Natural killer cell (primary cell): Measurements from ENCODE around the gene TBC1D9B. TPM values are rescaled to one million over a fixed set of nuclear protein-coding genes. Genes with fewer than 3 reads are reported as not detected.

Source experiments
- ATAC-seq, 3 donors: fragments of 150-1000 bp in 2 of 3; fragments of 200-7000 bp in 1 of 3; cut with Tn5 transposase; 1 replicate in 1 of 3; 2 replicates in 2 of 3; pipeline ENCODE4 v1.10.0; 2021; ENCODE audit warnings: mild to moderate bottlenecking in 2 of 3, moderate library complexity in 2 of 3
- DNase-seq, 2 donors: peaks; one replicate each; pipeline versions ENCODE4 v3.0.0 to v3.0.0-alpha.2; 2013 to 2021; ENCODE audit warnings: mixed read lengths in 1 of 2
- H3K27ac ChIP-seq: one replicate; pipeline ENCODE4 v1.5.1; 2013; ENCODE audit warnings: mild to moderate bottlenecking, low read length
- H3K27me3 ChIP-seq: one replicate; pipeline ENCODE4 v1.6.1; 2013; ENCODE audit warnings: low read length; ENCODE audit not compliant: control insufficient read depth, insufficient read depth
- H3K36me3 ChIP-seq: one replicate; pipeline ENCODE4 v1.6.1; 2013; ENCODE audit warnings: low read length; ENCODE audit not compliant: control insufficient read depth, insufficient read depth
- H3K4me1 ChIP-seq: one replicate; pipeline ENCODE4 v1.6.1; 2013; ENCODE audit warnings: low read length; ENCODE audit not compliant: control insufficient read depth, insufficient read depth
- H3K4me3 ChIP-seq: one replicate; pipeline ENCODE4 v1.5.1; 2013; ENCODE audit warnings: low read length
- H3K9me3 ChIP-seq: one replicate; pipeline ENCODE4 v1.6.1; 2013; ENCODE audit warnings: low read length; ENCODE audit not compliant: control insufficient read depth, insufficient read depth
- H3K27ac Mint-ChIP-seq, 2 donors: one replicate each; pipeline ENCODE4 v1.8.0; 2022; ENCODE audit warnings: mild to moderate bottlenecking in 2 of 2, mixed read lengths in 2 of 2, moderate library complexity in 1 of 2
- H3K27me3 Mint-ChIP-seq, 2 donors: one replicate each; pipeline ENCODE4 v1.8.0; 2022; ENCODE audit warnings: low read depth in 2 of 2, mixed read lengths in 2 of 2
- H3K36me3 Mint-ChIP-seq: one replicate; pipeline ENCODE4 v1.8.0; 2022; ENCODE audit warnings: mixed read lengths
- H3K4me1 Mint-ChIP-seq, 2 donors: one replicate each; pipeline ENCODE4 v1.8.0; 2022; ENCODE audit warnings: mixed read lengths in 2 of 2
- H3K4me3 Mint-ChIP-seq: one replicate; pipeline ENCODE4 v1.8.0; 2022; ENCODE audit warnings: mild to moderate bottlenecking, moderate library complexity, mixed read lengths
- H3K9me3 Mint-ChIP-seq, 2 donors: one replicate each; pipeline ENCODE4 v1.8.0; 2022; ENCODE audit warnings: mixed read lengths in 2 of 2
- WGBS: methylation state at CpG from one replicate; pipeline ENCODE4 v1.1.7; 2013; ENCODE audit warnings: missing lambda C conversion rate; ENCODE audit not compliant: insufficient coverage; 5-methylcytosine and 5-hydroxymethylcytosine counted together
- intact Hi-C: fragments of 100-400 bp; cut with micrococcal nuclease; formaldehyde crosslinking; loops from one replicate; pipeline ENCODE4 v1.14.2; 2022
- total RNA-seq, 4 donors: library from RNA; stranded (reverse); fragments of 120-200 nt in 1 of 4; gene quantifications; one replicate each; pipeline versions ENCODE4 v1.2.3 to v1.2.4, GENCODE V29; 2013 to 2022
- TF ChIP-seq, protein P1 (sequence below): fragments of 200-600 bp; IDR thresholded peaks from one replicate; pipeline ENCODE4 v1.8.0; 2022; ENCODE audit warnings: antibody characterized with exemption

The TBC1D9B gene
- total RNA-seq, 3 donors from 2014 or later (not counting 1 experiment from before 2014, with no cell fraction given): 102 to 115 (median 113) TPM

DNA sequence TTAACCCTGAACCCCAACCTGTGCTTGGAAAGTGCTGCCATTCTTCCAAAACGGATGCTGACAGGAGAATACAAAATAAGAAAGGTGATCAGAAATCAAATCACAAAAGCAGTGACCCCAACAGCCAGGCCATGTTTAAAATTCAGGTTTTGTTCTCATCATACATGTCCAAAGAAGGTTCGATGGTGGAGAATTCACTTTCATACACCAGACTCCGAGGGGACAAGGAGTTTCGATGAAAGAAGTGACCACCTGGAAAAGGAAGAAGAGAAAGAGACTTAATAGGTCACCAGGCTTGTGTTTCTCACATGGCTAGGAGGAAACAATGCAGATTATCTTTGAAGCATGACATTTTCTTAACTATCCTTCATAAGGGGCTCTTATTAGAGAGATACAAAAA, 12.5 kb upstream of the TBC1D9B start:
- Mint-ChIP-seq H3K27ac (no peak overlapping the region), H3K4me3 (no peak overlapping the region), H3K4me1 (peaks cover 0 to 5% of the 10 kb centered on the region in 2 donors), H3K9me3 (no peaks in the 10 kb centered on the region), H3K36me3 (no peaks in the 10 kb centered on the region), H3K27me3 (peaks cover 0 to 6% of the 10 kb centered on the region in 2 donors)
- ATAC-seq (no peak), DNase-seq (no peak)
- H3K4me1 ChIP-seq: peaks cover 9% of the 10 kb centered on the region
- no peak overlapping the region for H3K27ac ChIP-seq
- H3K36me3 ChIP-seq: no peaks in the 10 kb centered on the region
- intact Hi-C loops: no loop called here
- no peaks in the 10 kb centered on the region for H3K9me3 ChIP-seq
- WGBS: 90% methylated on average over 4 of the region's 4 CpGs
- no peaks in the 10 kb centered on the region for H3K27me3 ChIP-seq
- no peak overlapping the region for H3K4me3 ChIP-seq
- TF ChIP-seq, protein P1, sequence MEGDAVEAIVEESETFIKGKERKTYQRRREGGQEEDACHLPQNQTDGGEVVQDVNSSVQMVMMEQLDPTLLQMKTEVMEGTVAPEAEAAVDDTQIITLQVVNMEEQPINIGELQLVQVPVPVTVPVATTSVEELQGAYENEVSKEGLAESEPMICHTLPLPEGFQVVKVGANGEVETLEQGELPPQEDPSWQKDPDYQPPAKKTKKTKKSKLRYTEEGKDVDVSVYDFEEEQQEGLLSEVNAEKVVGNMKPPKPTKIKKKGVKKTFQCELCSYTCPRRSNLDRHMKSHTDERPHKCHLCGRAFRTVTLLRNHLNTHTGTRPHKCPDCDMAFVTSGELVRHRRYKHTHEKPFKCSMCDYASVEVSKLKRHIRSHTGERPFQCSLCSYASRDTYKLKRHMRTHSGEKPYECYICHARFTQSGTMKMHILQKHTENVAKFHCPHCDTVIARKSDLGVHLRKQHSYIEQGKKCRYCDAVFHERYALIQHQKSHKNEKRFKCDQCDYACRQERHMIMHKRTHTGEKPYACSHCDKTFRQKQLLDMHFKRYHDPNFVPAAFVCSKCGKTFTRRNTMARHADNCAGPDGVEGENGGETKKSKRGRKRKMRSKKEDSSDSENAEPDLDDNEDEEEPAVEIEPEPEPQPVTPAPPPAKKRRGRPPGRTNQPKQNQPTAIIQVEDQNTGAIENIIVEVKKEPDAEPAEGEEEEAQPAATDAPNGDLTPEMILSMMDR: no peak

DNA sequence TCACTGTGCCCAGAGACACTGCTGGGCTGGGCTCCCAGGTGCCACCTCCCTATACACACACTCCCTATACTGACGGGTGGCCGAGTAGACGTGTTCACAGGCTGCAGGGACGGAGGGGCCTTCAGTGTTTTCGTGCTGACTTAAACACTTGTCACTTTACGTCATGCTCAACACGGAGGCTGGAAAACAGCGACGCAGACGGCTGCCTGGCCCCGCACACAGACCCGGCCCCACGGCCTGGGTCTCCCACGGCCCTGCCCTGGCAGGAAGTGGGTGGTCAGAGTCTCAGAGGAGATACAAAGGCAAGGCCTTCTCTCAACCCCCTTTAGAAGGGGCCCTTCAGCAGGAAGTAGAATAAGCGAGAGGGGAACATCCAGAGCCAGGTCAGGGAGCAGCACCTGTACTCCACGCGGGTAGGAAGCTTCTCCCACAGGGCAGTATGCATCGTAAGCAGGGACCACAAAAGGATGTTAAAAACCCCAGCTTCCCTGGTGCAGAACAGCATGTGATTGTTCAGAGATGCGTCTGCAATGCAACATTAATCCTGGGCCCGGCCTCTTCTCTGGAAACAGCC, 11.9 kb upstream of the TBC1D9B start:
- intact Hi-C loops: no loop called here
- peaks cover 9% of the 10 kb centered on the region for H3K4me1 ChIP-seq
- H3K9me3 ChIP-seq: no peaks in the 10 kb centered on the region
- Mint-ChIP-seq H3K27ac (no peak overlapping the region), H3K4me3 (no peak overlapping the region), H3K4me1 (peaks cover 0 to 5% of the 10 kb centered on the region in 2 donors), H3K36me3 (no peaks in the 10 kb centered on the region), H3K9me3 (no peaks in the 10 kb centered on the region), H3K27me3 (peaks cover 0 to 6% of the 10 kb centered on the region in 2 donors)
- H3K27ac ChIP-seq: no peak overlapping the region
- DNase-seq: no peak
- H3K4me3 ChIP-seq: no peak overlapping the region
- H3K36me3 ChIP-seq: no peaks in the 10 kb centered on the region
- H3K27me3 ChIP-seq: no peaks in the 10 kb centered on the region
- TF ChIP-seq, protein P1: no peak
- 53% methylated on average over 20 of the region's 20 CpGs for WGBS
- ATAC-seq: peak in 1 of 3 donors; percentile 58

DNA sequence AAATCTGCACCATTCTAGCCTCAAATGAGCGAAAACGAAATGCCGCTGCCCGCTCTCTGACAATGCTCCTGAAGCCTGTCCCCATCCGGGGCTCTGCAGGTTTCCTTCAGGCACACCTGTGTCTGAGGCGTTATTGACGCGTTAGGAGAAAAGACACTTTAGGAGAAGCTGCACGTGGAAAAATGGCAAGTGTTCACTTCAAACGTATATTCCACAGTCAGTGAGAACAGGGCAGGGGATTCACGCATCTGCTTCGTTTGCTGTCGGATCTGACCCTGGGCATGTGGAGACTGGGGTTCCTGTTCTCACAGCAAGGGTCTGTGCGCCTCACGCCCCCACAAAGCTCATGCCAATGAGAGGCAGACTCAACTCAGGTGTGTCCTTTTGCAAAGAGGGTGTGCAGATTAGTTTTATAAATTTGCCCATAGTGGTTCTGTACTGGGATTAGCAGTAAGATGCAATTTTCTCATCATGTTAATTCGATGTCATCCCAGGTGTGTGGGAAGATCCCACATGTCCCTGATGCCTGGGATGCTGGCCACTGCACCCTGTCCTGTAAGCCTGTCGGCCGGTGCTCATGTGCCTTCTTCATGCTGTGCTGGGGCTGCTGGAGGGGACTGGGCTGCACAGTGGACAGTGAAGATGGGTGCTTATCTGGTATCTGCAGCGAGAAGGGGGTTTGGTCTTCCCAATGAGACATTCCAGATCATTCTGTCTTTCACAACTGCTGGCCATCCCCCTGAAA, 11.2 kb upstream of the TBC1D9B start:
- intact Hi-C loops: no loop called here
- TF ChIP-seq, protein P1: no peak
- Mint-ChIP-seq H3K9me3 (no peaks in the 10 kb centered on the region), H3K4me3 (no peak overlapping the region), H3K27me3 (peaks cover 0 to 6% of the 10 kb centered on the region in 2 donors), H3K4me1 (peaks cover 0 to 10% of the 10 kb centered on the region in 2 donors), H3K27ac (no peak overlapping the region), H3K36me3 (no peaks in the 10 kb centered on the region)
- H3K4me3 ChIP-seq: no peak overlapping the region
- no peak overlapping the region for H3K27ac ChIP-seq
- peaks cover 15% of the 10 kb centered on the region for H3K4me1 ChIP-seq
- H3K9me3 ChIP-seq: no peaks in the 10 kb centered on the region
- H3K27me3 ChIP-seq: no peaks in the 10 kb centered on the region
- H3K36me3 ChIP-seq: no peaks in the 10 kb centered on the region
- WGBS: 92% methylated on average over 19 of the region's 19 CpGs
- ATAC-seq (no peak), DNase-seq (no peak)
